H54 (cell line): Measurements from ENCODE around the gene SP6.

Experiments
- DNase-seq: peaks from one replicate; pipeline ENCODE4 v3.0.0; 2011; ENCODE audit warnings: low spot score, mixed read lengths; ENCODE audit not compliant: insufficient read length
- FAIRE-seq: peaks from 3 replicates; lab custom pipeline; 2011; peaks lifted over from hg19 to GRCh38; lab: Jason Lieb, UNC
- POLR2A ChIP-seq: IDR thresholded peaks from 2 replicates; pipeline ENCODE4 v1.6.1; 2011; ENCODE audit warnings: low read depth, mild to moderate bottlenecking, low read length

Gene SP6

DNA sequence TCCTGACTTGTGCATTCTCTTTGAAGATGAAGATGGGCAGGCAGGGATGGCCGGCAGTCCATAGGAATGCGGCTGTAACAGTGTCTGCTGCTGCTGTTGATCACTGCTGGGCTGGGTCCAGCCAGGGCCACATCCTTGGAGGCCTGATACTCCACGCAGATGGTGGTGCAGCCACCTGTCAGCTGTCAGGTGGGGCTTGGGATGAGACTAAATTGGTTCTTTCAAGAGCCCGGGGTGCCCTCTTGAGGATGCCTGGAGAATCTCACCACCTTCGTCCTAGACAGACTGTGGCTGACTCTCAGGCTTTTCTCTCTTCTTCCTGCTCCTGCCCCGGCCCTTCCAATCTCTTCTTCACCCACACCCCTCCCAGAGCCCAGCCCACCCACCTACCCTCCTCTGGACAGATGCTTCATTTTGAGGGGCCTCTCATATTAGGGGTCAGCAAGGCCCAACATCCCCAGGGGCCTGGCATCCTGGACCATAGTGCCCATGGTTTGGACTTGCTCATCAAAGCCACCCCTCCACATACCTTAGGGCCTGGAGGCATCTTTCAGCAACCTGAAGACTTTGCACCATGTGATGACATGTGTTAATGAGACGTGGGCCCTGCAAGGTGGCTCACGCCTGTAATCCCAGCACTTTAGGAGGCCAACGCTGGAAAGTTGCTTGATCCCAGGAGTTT, 48.5 kb downstream of the SP6 start:
- FAIRE-seq (no peak), DNase-seq (peak; percentile 82)
- TF ChIP-seq POLR2A, result no peak

DNA sequence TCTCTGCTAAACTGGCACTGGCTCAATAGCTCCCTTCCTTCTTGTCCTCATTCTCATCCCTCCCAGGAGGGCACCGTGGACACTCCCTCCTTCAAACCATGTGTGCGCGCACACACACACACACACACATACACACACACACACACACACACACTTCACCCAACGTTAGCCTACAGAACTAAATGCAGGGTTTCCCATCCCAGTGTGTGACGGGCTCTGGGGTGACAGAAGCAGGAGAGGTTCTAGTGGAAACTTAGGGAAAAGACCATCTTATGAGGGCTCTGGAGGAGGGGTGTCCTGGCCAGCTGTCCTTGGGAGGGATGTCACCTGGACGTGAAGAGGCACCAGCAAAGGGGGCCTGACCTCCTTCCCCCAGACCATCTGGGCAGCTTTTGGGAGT, 49.1 kb downstream of the SP6 start:
- FAIRE-seq (no peak), DNase-seq (no peak)

DNA sequence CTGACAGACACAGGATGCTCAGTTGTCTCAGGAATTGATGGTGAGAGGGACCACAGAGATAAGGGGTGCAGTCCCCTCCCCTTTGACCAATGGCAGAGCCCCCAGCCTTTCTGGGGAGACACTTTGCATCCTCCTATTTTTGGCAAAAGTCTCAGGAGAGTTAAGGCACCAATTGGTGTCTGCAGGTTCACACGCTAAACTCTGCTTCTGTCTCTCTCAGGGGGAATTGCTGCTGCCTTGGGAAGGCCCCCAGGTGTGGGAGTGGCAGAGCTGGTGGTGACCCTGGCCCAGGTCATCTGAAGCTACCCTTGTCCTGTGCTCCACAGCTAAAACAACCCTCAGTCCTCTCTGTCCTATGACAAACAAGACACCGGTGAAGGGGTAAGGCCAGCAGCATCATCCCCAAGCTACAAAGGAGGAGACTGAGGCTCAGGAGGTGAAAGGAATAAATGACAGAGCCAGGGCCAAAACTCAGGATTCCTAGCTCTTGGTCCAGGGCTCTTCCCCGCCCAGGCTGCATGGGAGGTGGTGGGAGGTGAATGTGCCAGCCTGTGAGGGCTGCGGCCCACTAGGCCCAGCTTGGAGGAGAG, 49.7 kb downstream of the SP6 start:
- TF ChIP-seq POLR2A, result no peak
- no peak for DNase-seq
- no peak for FAIRE-seq

More for the DNA sequence above, 49.1 kb downstream of the SP6 start:
- TF ChIP-seq POLR2A, result no peak

DNA sequence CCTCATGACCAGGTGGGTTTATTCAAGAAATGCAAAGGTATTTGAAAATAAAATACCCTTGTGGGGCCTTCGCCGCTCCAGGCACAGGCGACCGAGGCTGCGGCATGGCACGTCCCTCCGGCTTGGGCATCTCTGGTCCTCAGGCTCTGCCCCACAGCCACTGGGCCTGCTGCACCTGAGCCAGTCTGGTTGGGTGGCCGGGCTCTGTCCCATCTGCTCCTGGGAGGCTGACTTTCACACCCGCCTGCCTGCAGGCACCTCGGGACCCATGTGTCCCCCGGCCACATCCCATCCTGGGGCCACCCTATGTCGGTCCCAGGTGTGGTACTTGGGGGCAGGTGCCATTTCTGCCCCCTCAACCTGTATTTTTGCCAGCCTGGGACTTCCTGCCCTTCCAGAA, 50.3 kb downstream of the SP6 start:
- no peak for DNase-seq
- TF ChIP-seq POLR2A, result no peak
- no peak for FAIRE-seq

DNA sequence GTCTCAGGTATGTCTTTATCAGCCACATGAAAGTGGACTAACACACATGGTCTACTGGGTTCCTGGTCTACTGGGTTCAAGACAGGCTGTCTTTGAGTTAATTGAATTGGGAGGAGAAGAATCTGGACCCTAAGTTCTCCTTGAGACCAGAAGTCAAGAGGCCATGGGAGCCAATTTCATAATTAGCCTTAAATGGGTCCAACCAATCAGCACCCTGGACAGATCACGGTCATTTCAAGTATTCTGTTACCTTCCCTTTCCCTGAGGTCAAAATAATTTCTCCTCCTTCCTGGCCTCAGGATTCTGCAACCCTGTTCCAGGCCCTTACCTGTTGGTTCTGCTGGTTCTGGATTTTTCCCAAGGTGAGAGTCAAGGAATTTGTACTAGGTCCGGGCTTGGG, 53.2 kb downstream of the SP6 start:
- DNase-seq (no peak), FAIRE-seq (no peak)
- TF ChIP-seq POLR2A, result no peak
